ENCODE results near the gene WDFY2.

- TF ChIP-seq YY1 (IDR thresholded peaks at IDR 0.05; ENCODE audit: insufficient read depth, insufficient replicate concordance, low read depth, low read length) (no peak), MAFK (conservative IDR thresholded peaks at IDR 0.05 in 1 of 2, IDR thresholded peaks at IDR 0.05 in 1 of 2; ENCODE audit: low read length in 2 of 2) (no peak), POLR2AphosphoS5 (IDR thresholded peaks at IDR 0.05; ENCODE audit: low read depth, low read length) (no peak), CEBPG (CRISPR knock-in tag; IDR thresholded peaks at IDR 0.05) (no peak), ZSCAN20 (CRISPR knock-in tag; IDR thresholded peaks at IDR 0.05; ENCODE audit: borderline replicate concordance) (no peak), U2AF2 (IDR thresholded peaks at IDR 0.05; ENCODE audit: low read depth, low read length) (no peak), ZFX (CRISPR knock-in tag; IDR thresholded peaks at IDR 0.05; ENCODE audit: low read depth) (no peak), CTCF (CRISPR knock-in tag; IDR thresholded peaks at IDR 0.05) (no peak), MAFF (IDR thresholded peaks at IDR 0.05; ENCODE audit: low read depth, low read length) (no peak), MTF1 (CRISPR knock-in tag; IDR thresholded peaks at IDR 0.05) (no peak), POLR2A (IDR thresholded peaks at IDR 0.05; ENCODE audit: insufficient read depth in 1 of 2, low read depth in 2 of 2, low read length in 2 of 2) (no peak), ZNF3 (CRISPR knock-in tag; IDR thresholded peaks at IDR 0.05) (no peak)
- TF ChIP-seq, protein P1, sequence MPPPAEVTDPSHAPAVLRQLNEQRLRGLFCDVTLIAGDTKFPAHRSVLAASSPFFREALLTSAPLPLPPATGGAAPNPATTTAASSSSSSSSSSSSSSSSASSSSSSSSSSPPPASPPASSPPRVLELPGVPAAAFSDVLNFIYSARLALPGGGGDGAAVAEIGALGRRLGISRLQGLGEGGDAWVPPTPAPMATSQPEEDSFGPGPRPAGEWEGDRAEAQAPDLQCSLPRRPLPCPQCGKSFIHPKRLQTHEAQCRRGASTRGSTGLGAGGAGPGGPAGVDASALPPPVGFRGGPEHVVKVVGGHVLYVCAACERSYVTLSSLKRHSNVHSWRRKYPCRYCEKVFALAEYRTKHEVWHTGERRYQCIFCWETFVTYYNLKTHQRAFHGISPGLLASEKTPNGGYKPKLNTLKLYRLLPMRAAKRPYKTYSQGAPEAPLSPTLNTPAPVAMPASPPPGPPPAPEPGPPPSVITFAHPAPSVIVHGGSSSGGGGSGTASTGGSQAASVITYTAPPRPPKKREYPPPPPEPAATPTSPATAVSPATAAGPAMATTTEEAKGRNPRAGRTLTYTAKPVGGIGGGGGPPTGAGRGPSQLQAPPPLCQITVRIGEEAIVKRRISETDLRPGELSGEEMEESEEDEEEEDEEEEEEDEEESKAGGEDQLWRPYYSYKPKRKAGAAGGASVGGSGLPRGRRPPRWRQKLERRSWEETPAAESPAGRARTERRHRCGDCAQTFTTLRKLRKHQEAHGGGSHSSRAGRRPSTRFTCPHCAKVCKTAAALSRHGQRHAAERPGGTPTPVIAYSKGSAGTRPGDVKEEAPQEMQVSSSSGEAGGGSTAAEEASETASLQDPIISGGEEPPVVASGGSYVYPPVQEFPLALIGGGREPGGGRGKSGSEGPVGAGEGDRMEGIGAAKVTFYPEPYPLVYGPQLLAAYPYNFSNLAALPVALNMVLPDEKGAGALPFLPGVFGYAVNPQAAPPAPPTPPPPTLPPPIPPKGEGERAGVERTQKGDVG (CRISPR knock-in tag; IDR thresholded peaks at IDR 0.05; ENCODE audit: borderline replicate concordance), result no peak
Observed at GRCh38 chr13:51630288-51630615, 46.0 kb downstream of the WDFY2 start.

All from HepG2 (cell line).